ENCODE results near the gene ENTPD1. TPM values are rescaled to one million over a fixed set of nuclear protein-coding genes. Genes with fewer than 3 reads are reported as not detected.

Gene ENTPD1
- total and polyA plus RNA-seq, 9 of the 15 experiments (the other 6 are each of a cell fraction or from before 2014, with no cell fraction given) = 0.07 to 1.5 (median 0.37) TPM

DNA sequence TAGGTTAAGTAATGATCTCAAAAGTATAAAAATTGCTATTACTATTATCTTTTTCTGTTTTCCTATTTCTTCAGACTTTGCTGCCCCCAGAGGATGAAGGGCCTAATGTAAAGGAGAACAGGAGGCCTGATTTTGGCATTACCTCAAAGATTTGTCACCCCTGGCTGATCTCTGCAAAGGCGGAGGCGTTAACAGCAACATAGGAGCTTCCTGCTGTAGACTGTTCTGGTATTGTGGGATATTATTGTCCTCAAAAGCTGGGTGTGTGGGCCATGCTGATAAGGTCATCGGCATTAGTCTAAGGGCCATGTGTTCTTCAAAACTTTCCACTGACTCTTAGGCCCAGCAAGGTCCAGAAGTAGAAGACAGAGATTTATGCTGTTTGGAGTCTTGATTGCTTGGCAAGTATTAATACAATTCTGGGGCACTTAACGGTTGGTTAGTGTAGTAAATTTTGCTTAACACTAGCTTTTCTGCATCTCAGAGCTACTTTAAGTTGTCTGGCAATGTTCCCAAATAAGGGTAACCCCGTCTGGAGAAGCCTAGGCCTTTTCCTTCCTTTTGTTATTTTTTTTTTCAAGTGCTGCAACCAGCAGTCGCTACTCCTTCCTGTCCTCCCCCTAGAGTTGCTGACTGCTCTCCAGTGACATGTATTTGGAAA is 14.0 kb upstream of the ENTPD1 start (continued):
- TF ChIP-seq ARID3B (CRISPR knock-in tag; IDR thresholded peaks at IDR 0.05; ENCODE audit: borderline replicate concordance) = no peak
- TF ChIP-seq, protein P1, sequence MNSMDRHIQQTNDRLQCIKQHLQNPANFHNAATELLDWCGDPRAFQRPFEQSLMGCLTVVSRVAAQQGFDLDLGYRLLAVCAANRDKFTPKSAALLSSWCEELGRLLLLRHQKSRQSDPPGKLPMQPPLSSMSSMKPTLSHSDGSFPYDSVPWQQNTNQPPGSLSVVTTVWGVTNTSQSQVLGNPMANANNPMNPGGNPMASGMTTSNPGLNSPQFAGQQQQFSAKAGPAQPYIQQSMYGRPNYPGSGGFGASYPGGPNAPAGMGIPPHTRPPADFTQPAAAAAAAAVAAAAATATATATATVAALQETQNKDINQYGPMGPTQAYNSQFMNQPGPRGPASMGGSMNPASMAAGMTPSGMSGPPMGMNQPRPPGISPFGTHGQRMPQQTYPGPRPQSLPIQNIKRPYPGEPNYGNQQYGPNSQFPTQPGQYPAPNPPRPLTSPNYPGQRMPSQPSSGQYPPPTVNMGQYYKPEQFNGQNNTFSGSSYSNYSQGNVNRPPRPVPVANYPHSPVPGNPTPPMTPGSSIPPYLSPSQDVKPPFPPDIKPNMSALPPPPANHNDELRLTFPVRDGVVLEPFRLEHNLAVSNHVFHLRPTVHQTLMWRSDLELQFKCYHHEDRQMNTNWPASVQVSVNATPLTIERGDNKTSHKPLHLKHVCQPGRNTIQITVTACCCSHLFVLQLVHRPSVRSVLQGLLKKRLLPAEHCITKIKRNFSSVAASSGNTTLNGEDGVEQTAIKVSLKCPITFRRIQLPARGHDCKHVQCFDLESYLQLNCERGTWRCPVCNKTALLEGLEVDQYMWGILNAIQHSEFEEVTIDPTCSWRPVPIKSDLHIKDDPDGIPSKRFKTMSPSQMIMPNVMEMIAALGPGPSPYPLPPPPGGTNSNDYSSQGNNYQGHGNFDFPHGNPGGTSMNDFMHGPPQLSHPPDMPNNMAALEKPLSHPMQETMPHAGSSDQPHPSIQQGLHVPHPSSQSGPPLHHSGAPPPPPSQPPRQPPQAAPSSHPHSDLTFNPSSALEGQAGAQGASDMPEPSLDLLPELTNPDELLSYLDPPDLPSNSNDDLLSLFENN (IDR thresholded peaks at IDR 0.05; ENCODE audit: low read depth in 2 of 2, low read length in 2 of 2) = peak in 1 of 2 experiments; percentile 63; a peak in 1 of 4 replicates
- TF ChIP-seq POLR2AphosphoS5 (IDR thresholded peaks at IDR 0.05; ENCODE audit: control insufficient read depth, insufficient read depth, low read depth, low read length) = peak; percentile 77; the same call in 1 of the 2 replicates
- TF ChIP-seq MEIS2 (IDR thresholded peaks at IDR 0.05; ENCODE audit: partially characterized antibody) = peak; percentile 43
- peak; percentile 67 for TF ChIP-seq EP300 (IDR thresholded peaks at IDR 0.05; ENCODE audit: low read length)
- TF ChIP-seq HDAC1 (IDR thresholded peaks at IDR 0.05) = peak in 1 of 2 experiments; percentile 96; a peak in 2 of 4 replicates
- peak; percentile 62; the same call in 1 of the 2 replicates for TF ChIP-seq RNF2 (IDR thresholded peaks at IDR 0.05)
- TF ChIP-seq ZNF445 (CRISPR knock-in tag; IDR thresholded peaks at IDR 0.05; ENCODE audit: low read depth) = no peak
- TF ChIP-seq, protein P2, sequence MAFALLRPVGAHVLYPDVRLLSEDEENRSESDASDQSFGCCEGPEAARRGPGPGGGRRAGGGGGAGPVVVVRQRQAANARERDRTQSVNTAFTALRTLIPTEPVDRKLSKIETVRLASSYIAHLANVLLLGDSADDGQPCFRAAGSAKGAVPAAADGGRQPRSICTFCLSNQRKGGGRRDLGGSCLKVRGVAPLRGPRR (CRISPR knock-in tag; IDR thresholded peaks at IDR 0.05) = no peak
- peak; percentile 56 for TF ChIP-seq ETV1 (tag; conservative IDR thresholded peaks at IDR 0.05; ENCODE audit: low read depth)
- peak; percentile 99 for TF ChIP-seq KDM1A (IDR thresholded peaks at IDR 0.05)
- no peak for TF ChIP-seq DDX20 (tag; IDR thresholded peaks at IDR 0.05; ENCODE audit: low read depth)
- TF ChIP-seq CBFA2T3 (IDR thresholded peaks at IDR 0.05) = peak; percentile 96
- TF ChIP-seq NCOA4 (IDR thresholded peaks at IDR 0.05; ENCODE audit: partially characterized antibody) = no peak
- no peak for TF ChIP-seq ZNF146 (CRISPR knock-in tag; IDR thresholded peaks at IDR 0.05; ENCODE audit: unreplicated experiment)
- TF ChIP-seq ZKSCAN1 (IDR thresholded peaks at IDR 0.05; ENCODE audit: low read depth, low read length) = no peak

All from K562 (cell line).